HG03025 (cell line): Measurements from ENCODE around the gene CADM1.

Source experiments
- ATAC-seq: cut with Tn5 transposase; IDR thresholded peaks from one replicate; pipeline ENCODE4 v1.9.1; 2021; ENCODE audit warnings: mild to moderate bottlenecking, moderate library complexity; ENCODE audit not compliant: unreplicated experiment, low FRiP score

Gene CADM1

GRCh38 chr11:115409691-115410220, 94.5 kb downstream of the CADM1 start:
- ATAC-seq = no peak

- ATAC-seq = no peak
Measured at GRCh38 chr11:115409116-115409670, 95.0 kb downstream of the CADM1 start.

GRCh38 chr11:115408036-115408921, 95.9 kb downstream of the CADM1 start:
- ATAC-seq = no peak

- ATAC-seq = no peak
Measured at GRCh38 chr11:115407496-115407895, 96.7 kb downstream of the CADM1 start.

GRCh38 chr11:115406404-115406803, 97.8 kb downstream of the CADM1 start:
- ATAC-seq = no peak

- no peak for ATAC-seq
Measured at GRCh38 chr11:115398333-115399080, 105.7 kb downstream of the CADM1 start.

GRCh38 chr11:115396533-115396932, 107.7 kb downstream of the CADM1 start:
- no peak for ATAC-seq

GRCh38 chr11:115393950-115394349, 110.3 kb downstream of the CADM1 start:
- ATAC-seq = no peak

GRCh38 chr11:115391598-115391997, 112.6 kb downstream of the CADM1 start:
- ATAC-seq = no peak

GRCh38 chr11:115391160-115391559, 113.1 kb downstream of the CADM1 start:
- no peak for ATAC-seq

GRCh38 chr11:115390441-115390840, 113.8 kb downstream of the CADM1 start:
- no peak for ATAC-seq

GRCh38 chr11:115389790-115390189, 114.4 kb downstream of the CADM1 start:
- no peak for ATAC-seq

GRCh38 chr11:115385226-115385625, 119.0 kb downstream of the CADM1 start:
- no peak for ATAC-seq

- ATAC-seq = no peak
Measured at GRCh38 chr11:115384236-115384635, 120.0 kb downstream of the CADM1 start.

- ATAC-seq = no peak
Measured at GRCh38 chr11:115383431-115383830, 120.8 kb downstream of the CADM1 start.

- ATAC-seq = no peak
Measured at GRCh38 chr11:115379528-115379927, 124.7 kb downstream of the CADM1 start.

GRCh38 chr11:115378557-115378956, 125.7 kb downstream of the CADM1 start:
- no peak for ATAC-seq

- ATAC-seq = no peak
Measured at GRCh38 chr11:115377882-115378296, 126.3 kb downstream of the CADM1 start.

- no peak for ATAC-seq
Measured at GRCh38 chr11:115368616-115369015, 135.6 kb downstream of the CADM1 start.

GRCh38 chr11:115366826-115367225, 137.4 kb downstream of the CADM1 start:
- ATAC-seq = no peak

- ATAC-seq = no peak
Measured at GRCh38 chr11:115365907-115366306, 138.3 kb downstream of the CADM1 start.
